H9 (cell line): ENCODE data around the gene TWSG1. TPM values are rescaled to one million over a fixed set of nuclear protein-coding genes. Genes with fewer than 3 reads are reported as not detected.

ENCODE experiments used
- DNase-seq: peaks from one replicate; pipeline ENCODE4 v3.0.0-alpha.2; 2017
- H2AFZ ChIP-seq: one replicate; pipeline ENCODE4 v1.6.1; 2013; ENCODE audit warnings: mild to moderate bottlenecking, low read length, control low read depth, moderate library complexity
- H2AK5ac ChIP-seq: 2 replicates; pipeline ENCODE4 v1.6.1; 2013; ENCODE audit warnings: low read length, control low read depth, mixed read lengths; ENCODE audit not compliant: insufficient read length
- H2BK120ac ChIP-seq: one replicate; pipeline ENCODE4 v1.6.1; 2013; ENCODE audit warnings: low read depth, mild to moderate bottlenecking, low read length, control low read depth, inconsistent platforms; ENCODE audit not compliant: poor library complexity, severe bottlenecking
- H2BK12ac ChIP-seq: 2 replicates; pipeline ENCODE4 v1.6.1; 2013; ENCODE audit warnings: low read length, control low read depth, mixed read lengths, low read depth; ENCODE audit not compliant: insufficient read length
- H2BK15ac ChIP-seq: 2 replicates; pipeline ENCODE4 v1.6.1; 2013; ENCODE audit warnings: low read depth, low read length, control low read depth
- H2BK20ac ChIP-seq: one replicate; pipeline ENCODE4 v1.6.1; 2013; ENCODE audit warnings: low read depth, mild to moderate bottlenecking, low read length, control low read depth, inconsistent platforms; ENCODE audit not compliant: poor library complexity, severe bottlenecking
- H2BK5ac ChIP-seq: 2 replicates; pipeline ENCODE4 v1.6.1; 2013; ENCODE audit warnings: low read length, control low read depth, mixed read lengths; ENCODE audit not compliant: insufficient read length
- H3K14ac ChIP-seq: 2 replicates; pipeline ENCODE4 v1.6.1; 2013; ENCODE audit warnings: low read length, control low read depth; ENCODE audit not compliant: insufficient read depth
- H3K18ac ChIP-seq: 2 replicates; pipeline ENCODE4 v1.6.1; 2013; ENCODE audit warnings: low read depth, mild to moderate bottlenecking, mixed read lengths, low read length, control low read depth; ENCODE audit not compliant: insufficient read length
- H3K23ac ChIP-seq: 2 replicates; pipeline ENCODE4 v1.6.1; 2013; ENCODE audit warnings: low read length, control low read depth, mixed read lengths, low read depth; ENCODE audit not compliant: insufficient read length
- H3K23me2 ChIP-seq: 2 replicates; pipeline ENCODE4 v1.6.1; 2013; ENCODE audit warnings: low read depth, mild to moderate bottlenecking, mixed read lengths, low read length, control low read depth; ENCODE audit not compliant: insufficient read length, poor library complexity, severe bottlenecking
- H3K27ac ChIP-seq: 2 replicates; pipeline ENCODE4 v1.5.1; 2013; ENCODE audit warnings: low read length, control low read depth, mixed read lengths, low read depth; ENCODE audit not compliant: insufficient read length
- H3K27me3 ChIP-seq: 2 replicates; pipeline ENCODE4 v1.6.1; 2013; ENCODE audit warnings: low read length, control low read depth, inconsistent platforms; ENCODE audit not compliant: insufficient read depth
- H3K4ac ChIP-seq: 2 replicates; pipeline ENCODE4 v1.6.1; 2013; ENCODE audit warnings: low read depth, mild to moderate bottlenecking, control low read depth, inconsistent platforms, low read length, moderate library complexity
- H3K4me1 ChIP-seq: 2 replicates; pipeline ENCODE4 v1.6.1; 2013; ENCODE audit warnings: low read length, control low read depth, inconsistent platforms; ENCODE audit not compliant: insufficient read depth
- H3K4me2 ChIP-seq: 2 replicates; pipeline ENCODE4 v1.6.1; 2013; ENCODE audit warnings: low read length, control low read depth, mixed read lengths; ENCODE audit not compliant: insufficient read length, insufficient read depth
- H3K56ac ChIP-seq: 2 replicates; pipeline ENCODE4 v1.6.1; 2013; ENCODE audit warnings: low read depth, mild to moderate bottlenecking, mixed read lengths, low read length, control low read depth; ENCODE audit not compliant: insufficient read length
- H3K79me1 ChIP-seq: 2 replicates; pipeline ENCODE4 v1.6.1; 2013; ENCODE audit warnings: low read depth, mild to moderate bottlenecking, moderate library complexity, low read length, control low read depth, inconsistent platforms; ENCODE audit not compliant: insufficient read depth, poor library complexity, severe bottlenecking
- H3K79me2 ChIP-seq: 2 replicates; pipeline ENCODE4 v1.6.1; 2013; ENCODE audit warnings: low read length, control low read depth, inconsistent platforms; ENCODE audit not compliant: insufficient read depth
- H3K9ac ChIP-seq: 2 replicates; pipeline ENCODE4 v1.6.1; 2013; ENCODE audit warnings: low read length, control low read depth, mixed read lengths; ENCODE audit not compliant: insufficient read length; ENCODE audit errors: extremely low read depth
- H3K9me3 ChIP-seq: one replicate; pipeline ENCODE4 v1.6.1; 2013; ENCODE audit warnings: low read depth, low read length, inconsistent platforms; ENCODE audit not compliant: control insufficient read depth
- H3T11ph ChIP-seq: one replicate; pipeline ENCODE4 v1.6.1; 2013; ENCODE audit warnings: mild to moderate bottlenecking, low read length, control low read depth, inconsistent platforms
- H4K20me1 ChIP-seq: one replicate; pipeline ENCODE4 v1.6.1; 2013; ENCODE audit not compliant: control insufficient read depth, insufficient read length, insufficient read depth
- H4K5ac ChIP-seq: 2 replicates; pipeline ENCODE4 v1.6.1; 2013; ENCODE audit warnings: low read depth, mild to moderate bottlenecking, mixed read lengths, low read length, control low read depth; ENCODE audit not compliant: insufficient read length
- H4K8ac ChIP-seq: replicated peaks from 2 replicates; pipeline ENCODE4 v1.6.1; 2013; ENCODE audit warnings: low read length, control low read depth, mixed read lengths, low read depth; ENCODE audit not compliant: insufficient read length
- H4K91ac ChIP-seq: 2 replicates; pipeline ENCODE4 v1.6.1; 2013; ENCODE audit warnings: low read depth, mild to moderate bottlenecking, moderate library complexity, mixed read lengths, low read length, control low read depth; ENCODE audit not compliant: insufficient read length
- H3K27ac Mint-ChIP-seq, 3 experiments: 2 replicates in 2 of 3; 3 replicates in 1 of 3; pipeline ENCODE4 v1.8.0; 2020 to 2021; ENCODE audit warnings: mixed read lengths in 3 of 3, mild to moderate bottlenecking in 1 of 3, moderate library complexity in 1 of 3
- H3K27me3 Mint-ChIP-seq: 2 replicates; pipeline ENCODE4 v1.8.0; 2021; ENCODE audit warnings: low read depth, mild to moderate bottlenecking, moderate library complexity, mixed read lengths
- H3K36me3 Mint-ChIP-seq, 3 experiments: 2 replicates in 2 of 3; 3 replicates in 1 of 3; pipeline ENCODE4 v1.8.0; 2020 to 2021; ENCODE audit warnings: low read depth in 3 of 3, mixed read lengths in 3 of 3; ENCODE audit not compliant: insufficient read depth in 1 of 3
- H3K4me1 Mint-ChIP-seq, 2 experiments: 2 replicates each; pipeline ENCODE4 v1.8.0; 2020; ENCODE audit warnings: mixed read lengths in 2 of 2
- H3K4me3 Mint-ChIP-seq, 2 experiments: 2 replicates in 1 of 2; 3 replicates in 1 of 2; pipeline ENCODE4 v1.8.0; 2020 to 2021; ENCODE audit warnings: mild to moderate bottlenecking in 2 of 2, mixed read lengths in 2 of 2, moderate library complexity in 1 of 2
- H3K9me3 Mint-ChIP-seq, 2 experiments: 2 replicates in 1 of 2; 3 replicates in 1 of 2; pipeline ENCODE4 v1.8.0; 2020; ENCODE audit warnings: mild to moderate bottlenecking in 2 of 2, mixed read lengths in 2 of 2, moderate library complexity in 1 of 2
- CTCF ChIP-seq: fragments of 200-600 bp; sonication (generic); conservative IDR thresholded peaks from 3 replicates; pipeline ENCODE4 v1.8.0; 2021; ENCODE audit warnings: antibody characterized with exemption, mild to moderate bottlenecking
- WGBS: extraction: QIAGEN DNeasy Blood & Tissue Kit; methylation state at CpG from one replicate; pipeline ENCODE4 v1.1.7; 2013; ENCODE audit warnings: missing lambda C conversion rate, low lambda C conversion rate, mixed read lengths; ENCODE audit not compliant: insufficient read length; ENCODE audit errors: extremely low coverage; 5-methylcytosine and 5-hydroxymethylcytosine counted together
- total RNA-seq: library from RNA; stranded (reverse); gene quantifications from 2 replicates; pipeline ENCODE4 v1.2.1, GENCODE V29; 2021

Gene TWSG1
- total RNA-seq, 1 experiment from 2014 or later: 25.7 TPM

- Histone ChIP-seq H3K9me3 (no peaks in the 10 kb centered on the region), H3K79me1 (no peaks in the 10 kb centered on the region), H3T11ph (no peak overlapping the region), H2BK12ac (no peak overlapping the region), H2BK15ac (no peak overlapping the region), H3K79me2 (no peaks in the 10 kb centered on the region), H3K14ac (no peak overlapping the region), H3K27ac (no peak overlapping the region), H4K5ac (no peak overlapping the region), H3K9ac (no peak overlapping the region), H3K56ac (no peak overlapping the region), H4K91ac (no peak overlapping the region), H2BK120ac (no peak overlapping the region), H2BK20ac (no peak overlapping the region), H2BK5ac (no peak overlapping the region), H2AK5ac (no peak overlapping the region), H3K27me3 (no peaks in the 10 kb centered on the region), H3K18ac (no peak overlapping the region), H2AFZ (no peak overlapping the region), H4K8ac (no peak overlapping the region), H4K20me1 (no peaks in the 10 kb centered on the region), H3K23me2 (peaks cover 5% of the 10 kb centered on the region), H3K4me2 (no peak overlapping the region), H3K4ac (no peak overlapping the region), H3K23ac (no peak overlapping the region), H3K4me1 (no peaks in the 10 kb centered on the region)
- peaks cover 3% of the 10 kb centered on the region in 2 experiments; a peak in 4 of 5 replicates for H3K9me3 Mint-ChIP-seq
- DNase-seq: no peak
- no CpG with 5 or more reads among the region's 1 CpG for WGBS
- peaks cover 17% of the 10 kb centered on the region for H3K27me3 Mint-ChIP-seq
- no peak overlapping the region for H3K4me3 Mint-ChIP-seq
- H3K36me3 Mint-ChIP-seq: peaks cover 0 to 8% (median 4%) of the 10 kb centered on the region in 3 experiments; a peak in 5 of 7 replicates
- TF ChIP-seq CTCF: no peak
- no peak overlapping the region for H3K27ac Mint-ChIP-seq
- no peaks in the 10 kb centered on the region for H3K4me1 Mint-ChIP-seq
Observed at GRCh38 chr18:9329471-9329870, 5.1 kb upstream of the TWSG1 start.
